Esophagus muscularis mucosa (tissue), 3 donors: Measurements from ENCODE around the gene HTR2C.

Source experiments
- POLR2A ChIP-seq: fragments of 450-650 bp; IDR thresholded peaks from one replicate; pipeline ENCODE4 v1.6.1; 2017; ENCODE audit warnings: antibody characterized with exemption, moderate library complexity, mild to moderate bottlenecking, low read depth
- POLR2AphosphoS5 ChIP-seq, 2 donors: sonication (generic); formaldehyde crosslinking; IDR thresholded peaks; one replicate each; pipeline ENCODE4 v1.6.1; 2017; ENCODE audit warnings: antibody characterized with exemption in 2 of 2
- TF ChIP-seq, protein P1 (sequence below), 3 experiments: fragments of 200-600 bp in 2 of 3; fragments of 450-650 bp in 1 of 3; sonication (generic) in 2 of 3; IDR thresholded peaks; one replicate each; pipeline ENCODE4 v1.5.1; 2017 to 2019; ENCODE audit warnings: antibody characterized with exemption in 3 of 3, mild to moderate bottlenecking in 2 of 3, moderate library complexity in 1 of 3

DNA sequence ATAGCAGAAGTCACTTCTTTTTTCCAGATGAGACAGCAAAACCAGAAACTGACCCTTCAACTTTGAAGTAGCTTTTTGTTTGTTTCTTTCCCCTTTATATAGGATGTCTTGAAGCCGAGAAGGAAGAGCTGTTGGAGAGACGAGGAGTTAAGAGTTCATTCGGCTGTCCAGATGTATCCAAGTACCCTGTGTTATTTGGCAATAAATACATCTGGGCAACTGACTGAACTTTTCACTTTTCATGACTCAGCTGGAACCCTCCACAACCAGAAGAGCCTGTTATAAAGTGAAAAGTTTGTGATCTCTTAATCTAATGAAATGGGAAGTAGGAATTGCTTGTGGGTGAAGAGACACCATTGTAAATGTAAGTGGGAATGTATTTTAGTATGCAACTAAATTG lies 131.2 kb downstream of the HTR2C start:
- no peak for TF ChIP-seq POLR2A
- no peak for TF ChIP-seq POLR2AphosphoS5 (IDR thresholded peaks at IDR 0.05)
- TF ChIP-seq, protein P1, sequence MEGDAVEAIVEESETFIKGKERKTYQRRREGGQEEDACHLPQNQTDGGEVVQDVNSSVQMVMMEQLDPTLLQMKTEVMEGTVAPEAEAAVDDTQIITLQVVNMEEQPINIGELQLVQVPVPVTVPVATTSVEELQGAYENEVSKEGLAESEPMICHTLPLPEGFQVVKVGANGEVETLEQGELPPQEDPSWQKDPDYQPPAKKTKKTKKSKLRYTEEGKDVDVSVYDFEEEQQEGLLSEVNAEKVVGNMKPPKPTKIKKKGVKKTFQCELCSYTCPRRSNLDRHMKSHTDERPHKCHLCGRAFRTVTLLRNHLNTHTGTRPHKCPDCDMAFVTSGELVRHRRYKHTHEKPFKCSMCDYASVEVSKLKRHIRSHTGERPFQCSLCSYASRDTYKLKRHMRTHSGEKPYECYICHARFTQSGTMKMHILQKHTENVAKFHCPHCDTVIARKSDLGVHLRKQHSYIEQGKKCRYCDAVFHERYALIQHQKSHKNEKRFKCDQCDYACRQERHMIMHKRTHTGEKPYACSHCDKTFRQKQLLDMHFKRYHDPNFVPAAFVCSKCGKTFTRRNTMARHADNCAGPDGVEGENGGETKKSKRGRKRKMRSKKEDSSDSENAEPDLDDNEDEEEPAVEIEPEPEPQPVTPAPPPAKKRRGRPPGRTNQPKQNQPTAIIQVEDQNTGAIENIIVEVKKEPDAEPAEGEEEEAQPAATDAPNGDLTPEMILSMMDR (IDR thresholded peaks at IDR 0.05) = no peak
